Tibial artery (tissue), 4 donors: ENCODE results near the gene LETMD1.

Experiments
- DNase-seq, 2 donors: peaks; one replicate each; pipeline ENCODE4 v3.0.0-alpha.2; 2019
- H3K27ac ChIP-seq, 2 donors: fragments of 200-600 bp; sonication (generic) in 1 of 2; 1 replicate in 1 of 2; 2 replicates in 1 of 2; pipeline ENCODE4 v1.5.1; 2018 to 2019; ENCODE audit warnings: mild to moderate bottlenecking in 1 of 2
- H3K27me3 ChIP-seq, 2 donors: fragments of 200-600 bp; sonication (generic) in 1 of 2; one replicate each; pipeline versions ENCODE4 v1.5.1 to v1.6.0; 2016 to 2019
- H3K36me3 ChIP-seq, 3 donors: fragments of 200-600 bp; sonication (generic) in 2 of 3; one replicate each; pipeline ENCODE4 v1.5.1; 2016 to 2019; ENCODE audit warnings: mild to moderate bottlenecking in 2 of 3
- H3K4me1 ChIP-seq, 4 donors: fragments of 200-600 bp; sonication (generic) in 2 of 4; 1 replicate in 3 of 4; 2 replicates in 1 of 4; pipeline ENCODE4 v1.5.1; 2016 to 2019
- H3K4me3 ChIP-seq, 2 donors: fragments of 200-600 bp; sonication (generic) in 1 of 2; 1 replicate in 1 of 2; 2 replicates in 1 of 2; pipeline ENCODE4 v1.5.1; 2018 to 2019; ENCODE audit warnings: mild to moderate bottlenecking in 2 of 2
- H3K9me3 ChIP-seq, 3 donors: fragments of 200-600 bp; sonication (generic) in 1 of 3; one replicate each; pipeline ENCODE4 v1.5.1; 2016 to 2019
- CTCF ChIP-seq, 2 experiments: fragments of 200-600 bp in 1 of 2; fragments of 450-650 bp in 1 of 2; IDR thresholded peaks; one replicate each; pipeline ENCODE4 v1.5.1; 2017 to 2019; ENCODE audit warnings: antibody characterized with exemption in 2 of 2, mild to moderate bottlenecking in 1 of 2, moderate library complexity in 1 of 2
- intact Hi-C: fragments of 100-400 bp; cut with DNase I; formaldehyde crosslinking; loops from one replicate; pipeline ENCODE4 v1.15.0; 2023; ENCODE audit warnings: low total_unique reads

The LETMD1 gene

GRCh38 chr12:51020448-51021182, 27.5 kb upstream of the LETMD1 start:
- TF ChIP-seq CTCF (IDR thresholded peaks at IDR 0.05) = no peak
- H3K36me3 ChIP-seq = no peaks in the 10 kb centered on the region

GRCh38 chr12:51021694-51022093, 26.4 kb upstream of the LETMD1 start:
- no peak for DNase-seq
- Histone ChIP-seq H3K27ac (peak overlapping the region in 1 of 2 donors; percentile 13), H3K9me3 (no peaks in the 10 kb centered on the region), H3K4me3 (no peak overlapping the region), H3K27me3 (no peaks in the 10 kb centered on the region), H3K4me1 (peaks cover 0 to 39% (median 22%) of the 10 kb centered on the region in 4 donors), H3K36me3 (no peaks in the 10 kb centered on the region)
- no peak for TF ChIP-seq CTCF (IDR thresholded peaks at IDR 0.05)
- intact Hi-C loops = no loop called here

More at GRCh38 chr12:51020448-51021182, 27.5 kb upstream of the LETMD1 start:
- intact Hi-C loops = no loop called here
- DNase-seq = no peak
- Histone ChIP-seq H3K4me1 (peaks cover 0 to 39% (median 20%) of the 10 kb centered on the region in 4 donors), H3K27me3 (no peaks in the 10 kb centered on the region), H3K27ac (no peak overlapping the region), H3K4me3 (no peak overlapping the region), H3K9me3 (no peaks in the 10 kb centered on the region)

- Histone ChIP-seq H3K27me3 (no peaks in the 10 kb centered on the region), H3K27ac (peak overlapping the region; percentile 84 to 94), H3K4me3 (peak overlapping the region; percentile 68 to 93), H3K36me3 (no peaks in the 10 kb centered on the region), H3K9me3 (no peaks in the 10 kb centered on the region), H3K4me1 (peaks cover 0 to 39% (median 22%) of the 10 kb centered on the region in 4 donors)
- TF ChIP-seq CTCF (IDR thresholded peaks at IDR 0.05) = no peak
- no peak for DNase-seq
- intact Hi-C loops = no loop called here
These were observed 24.3 kb upstream of the LETMD1 start for GRCh38 chr12:51023625-51024382.

GRCh38 chr12:51025338-51025835, 22.7 kb upstream of the LETMD1 start:
- no peaks in the 10 kb centered on the region for H3K36me3 ChIP-seq
- no peak for DNase-seq
- H3K9me3 ChIP-seq = no peaks in the 10 kb centered on the region
- intact Hi-C loops = no loop called here
- no peak for TF ChIP-seq CTCF (IDR thresholded peaks at IDR 0.05)
- no peaks in the 10 kb centered on the region for H3K27me3 ChIP-seq
- peak overlapping the region; percentile 84 to 94 for H3K27ac ChIP-seq
- peak overlapping the region; percentile 68 to 93 for H3K4me3 ChIP-seq
- peaks cover 0 to 38% (median 22%) of the 10 kb centered on the region in 4 donors for H3K4me1 ChIP-seq

GRCh38 chr12:51025836-51026638, 22.1 kb upstream of the LETMD1 start, which contains the start of gene SLC11A2:
TSS of gene SLC11A2 (minus strand) at chr12:51026384. CDS start at chr12:51010728, 15,656 bp downstream.
- Histone ChIP-seq H3K9me3 (no peaks in the 10 kb centered on the region), H3K4me3 (peak within 1 kb of the TSS; percentile 68 to 93), H3K36me3 (no peaks in the 10 kb centered on the region), H3K27ac (peak within 1 kb of the TSS; percentile 84 to 94), H3K27me3 (no peaks in the 10 kb centered on the region), H3K4me1 (peaks cover 0 to 34% (median 21%) of the 10 kb centered on the region in 4 donors)
- intact Hi-C loops = no loop called here
- TF ChIP-seq CTCF (IDR thresholded peaks at IDR 0.05) = peak in 1 of 2 experiments; percentile 12
- DNase-seq = peak; percentile 96 to 97
